CD4-positive, alpha-beta T cell (primary cell): Measurements from ENCODE around the gene PHAF1. TPM values are rescaled to one million over a fixed set of nuclear protein-coding genes. Genes with fewer than 3 reads are reported as not detected.

ENCODE experiments used
- ATAC-seq: fragments of 200-7000 bp; cut with Tn5 transposase; one replicate; pipeline ENCODE4 v1.10.0; 2022; ENCODE audit warnings: mild to moderate bottlenecking; ENCODE audit not compliant: poor library complexity
- CTCF ChIA-PET: fragments of 350-600 bp; sonication (Branson Sonifier 250); formaldehyde crosslinking; loops from one replicate; lab custom pipeline; 2021; ENCODE audit warnings: antibody characterized with exemption, inconsistent platforms; lab: Charles Lee
- POLR2A ChIA-PET: fragments of 350-600 bp; sonication (Branson Sonifier 250); formaldehyde crosslinking; loops from one replicate; lab custom pipeline; 2021; ENCODE audit warnings: antibody characterized with exemption, inconsistent platforms; lab: Charles Lee
- DNase-seq, 14 experiments: peaks; one replicate each; pipeline ENCODE4 v3.0.0-alpha.2; 2013 to 2020; ENCODE audit warnings: mixed read lengths in 2 of 14
- H3K27ac ChIP-seq, 2 donors: one replicate each; pipeline versions ENCODE4 v1.5.1 to v1.7.0; 2013; ENCODE audit warnings: low read length in 2 of 2, low read depth in 1 of 2, mild to moderate bottlenecking in 1 of 2
- H3K27me3 ChIP-seq, 2 experiments: 1 replicate in 1 of 2; 2 replicates in 1 of 2; pipeline versions ENCODE4 v1.6.1 to v1.7.0; 2013; ENCODE audit warnings: low read length in 2 of 2, control low read depth in 1 of 2, mild to moderate bottlenecking in 1 of 2, moderate library complexity in 1 of 2; ENCODE audit not compliant: insufficient read depth in 2 of 2, control insufficient read depth in 1 of 2
- H3K36me3 ChIP-seq: one replicate; pipeline ENCODE4 v1.6.1; 2013; ENCODE audit warnings: low read length, control low read depth; ENCODE audit not compliant: insufficient read depth
- H3K4me1 ChIP-seq: one replicate; pipeline ENCODE4 v1.6.1; 2013; ENCODE audit warnings: low read length, control low read depth; ENCODE audit not compliant: insufficient read depth
- H3K4me3 ChIP-seq: one replicate; pipeline ENCODE4 v1.5.1; 2013; ENCODE audit warnings: mild to moderate bottlenecking, low read length, moderate library complexity
- H3K9me3 ChIP-seq, 2 experiments: 1 replicate in 1 of 2; 2 replicates in 1 of 2; pipeline versions ENCODE4 v1.6.1 to v1.7.0; 2013; ENCODE audit warnings: low read length in 2 of 2, mild to moderate bottlenecking in 2 of 2, control low read depth in 1 of 2, moderate library complexity in 1 of 2; ENCODE audit not compliant: control insufficient read depth in 1 of 2, insufficient read depth in 1 of 2
- H3K27ac Mint-ChIP-seq: one replicate; pipeline ENCODE4 v1.8.0; 2020; ENCODE audit warnings: mixed read lengths
- H3K27me3 Mint-ChIP-seq: one replicate; pipeline ENCODE4 v1.8.0; 2021; ENCODE audit warnings: mixed read lengths
- H3K36me3 Mint-ChIP-seq: one replicate; pipeline ENCODE4 v1.8.0; 2021; ENCODE audit warnings: low read depth, mixed read lengths
- H3K4me1 Mint-ChIP-seq: one replicate; pipeline ENCODE4 v1.8.0; 2021; ENCODE audit warnings: low read depth, mixed read lengths
- H3K4me3 Mint-ChIP-seq: one replicate; pipeline ENCODE4 v1.8.0; 2020; ENCODE audit warnings: mild to moderate bottlenecking, mixed read lengths
- H3K9me3 Mint-ChIP-seq: one replicate; pipeline ENCODE4 v1.8.0; 2020; ENCODE audit warnings: mixed read lengths
- intact Hi-C, 2 experiments: fragments of 100-400 bp; cut with DNase I in 1 of 2; cut with micrococcal nuclease in 1 of 2; formaldehyde crosslinking; loops; one replicate each; pipeline versions ENCODE4 v1.15.1 to v1.9.0; 2023 to 2025; cut with DNase I, micrococcal nuclease
- total RNA-seq, 174 experiments: library from RNA in 2 of 174; stranded (reverse) in 2 of 174; gene quantifications; one replicate each; pipeline ENCODE4 v1.2.3 and lab custom pipeline; 2021 to 2026
- TF ChIP-seq, protein P1 (sequence below): fragments of 200-600 bp; IDR thresholded peaks from one replicate; pipeline ENCODE4 v1.8.0; 2022; ENCODE audit warnings: antibody characterized with exemption, mild to moderate bottlenecking

The PHAF1 gene
- total RNA-seq, 2 experiments from 2014 or later = 10.6 to 10.8 TPM

DNA sequence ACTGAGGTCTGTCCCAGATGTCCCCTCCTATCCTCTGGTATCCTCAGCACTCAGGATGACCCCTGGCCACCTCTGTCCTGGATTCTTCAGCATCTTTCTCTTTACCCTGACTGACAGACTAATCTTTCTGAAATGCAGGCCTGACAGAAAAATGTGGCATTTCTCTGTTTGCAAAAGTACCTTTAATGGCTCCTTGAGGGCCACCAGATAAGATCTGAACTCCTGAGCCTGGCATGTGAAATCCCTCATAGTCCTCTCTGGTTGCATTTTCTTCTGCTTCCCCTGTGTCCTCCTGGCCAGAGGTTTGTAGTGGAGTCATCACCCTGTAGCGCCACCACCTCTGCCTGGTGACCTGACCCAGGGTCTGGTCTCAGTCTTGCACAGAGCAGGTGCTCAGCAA is 87.1 kb downstream of the PHAF1 start:
- POLR2A ChIA-PET = interaction anchor here (0.6 to 1.3 kb wide), 2 partner anchors 30 to 244 kb away, joined by 4 to 5 read pairs; partner anchors contain the start of gene TMEM208
- H3K27ac Mint-ChIP-seq = no peak overlapping the region

DNA sequence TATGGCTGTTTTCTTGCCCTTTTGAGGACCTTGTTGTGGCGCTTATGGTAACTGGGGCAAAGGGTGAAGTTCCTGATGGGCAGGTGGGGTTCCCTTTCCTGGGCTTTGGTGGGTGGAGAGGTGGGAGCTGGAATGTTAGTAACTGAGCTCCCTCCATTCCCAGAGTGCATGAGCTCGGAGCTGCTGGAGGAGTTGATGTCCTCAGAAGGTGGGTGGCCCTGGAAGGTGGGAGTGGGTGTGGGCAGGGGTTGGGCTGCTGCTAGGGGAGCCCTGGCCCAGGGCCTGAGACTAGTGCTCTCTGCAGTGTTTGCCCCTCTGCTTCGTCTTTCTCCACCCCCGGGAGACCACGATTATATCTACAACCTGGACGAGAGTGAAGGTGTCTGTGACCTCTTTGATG is 88.0 kb downstream of the PHAF1 start:
- no peak for ATAC-seq
- POLR2A ChIA-PET = interaction anchor here (0.6 to 0.9 kb wide), 2 partner anchors 29 to 245 kb away, joined by 4 to 5 read pairs; partner anchors contain the start of gene TMEM208

More for the DNA sequence above, 87.1 kb downstream of the PHAF1 start:
- H3K9me3 Mint-ChIP-seq = no peaks in the 10 kb centered on the region
- Histone ChIP-seq H3K4me1 (peaks cover 44% of the 10 kb centered on the region), H3K36me3 (peaks cover 73% of the 10 kb centered on the region), H3K27ac (no peak overlapping the region), H3K27me3 (no peaks in the 10 kb centered on the region), H3K9me3 (no peaks in the 10 kb centered on the region), H3K4me3 (no peak overlapping the region)
- no peaks in the 10 kb centered on the region for H3K27me3 Mint-ChIP-seq
- peaks cover 77% of the 10 kb centered on the region for H3K36me3 Mint-ChIP-seq
- DNase-seq (no peak), ATAC-seq (no peak)
- intact Hi-C loops = no loop called here
- CTCF ChIA-PET = no interaction called here
- TF ChIP-seq, protein P1, sequence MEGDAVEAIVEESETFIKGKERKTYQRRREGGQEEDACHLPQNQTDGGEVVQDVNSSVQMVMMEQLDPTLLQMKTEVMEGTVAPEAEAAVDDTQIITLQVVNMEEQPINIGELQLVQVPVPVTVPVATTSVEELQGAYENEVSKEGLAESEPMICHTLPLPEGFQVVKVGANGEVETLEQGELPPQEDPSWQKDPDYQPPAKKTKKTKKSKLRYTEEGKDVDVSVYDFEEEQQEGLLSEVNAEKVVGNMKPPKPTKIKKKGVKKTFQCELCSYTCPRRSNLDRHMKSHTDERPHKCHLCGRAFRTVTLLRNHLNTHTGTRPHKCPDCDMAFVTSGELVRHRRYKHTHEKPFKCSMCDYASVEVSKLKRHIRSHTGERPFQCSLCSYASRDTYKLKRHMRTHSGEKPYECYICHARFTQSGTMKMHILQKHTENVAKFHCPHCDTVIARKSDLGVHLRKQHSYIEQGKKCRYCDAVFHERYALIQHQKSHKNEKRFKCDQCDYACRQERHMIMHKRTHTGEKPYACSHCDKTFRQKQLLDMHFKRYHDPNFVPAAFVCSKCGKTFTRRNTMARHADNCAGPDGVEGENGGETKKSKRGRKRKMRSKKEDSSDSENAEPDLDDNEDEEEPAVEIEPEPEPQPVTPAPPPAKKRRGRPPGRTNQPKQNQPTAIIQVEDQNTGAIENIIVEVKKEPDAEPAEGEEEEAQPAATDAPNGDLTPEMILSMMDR = no peak
- H3K4me3 Mint-ChIP-seq = peak overlapping the region; percentile 26
- H3K4me1 Mint-ChIP-seq = peaks cover 43% of the 10 kb centered on the region

More for the DNA sequence above, 88.0 kb downstream of the PHAF1 start:
- Mint-ChIP-seq H3K27ac (no peak overlapping the region), H3K27me3 (no peaks in the 10 kb centered on the region), H3K4me1 (peaks cover 37% of the 10 kb centered on the region), H3K36me3 (peaks cover 77% of the 10 kb centered on the region), H3K9me3 (no peaks in the 10 kb centered on the region), H3K4me3 (no peak overlapping the region)
- Histone ChIP-seq H3K36me3 (peaks cover 81% of the 10 kb centered on the region), H3K4me3 (no peak overlapping the region), H3K27ac (no peak overlapping the region), H3K4me1 (peaks cover 38% of the 10 kb centered on the region), H3K9me3 (no peaks in the 10 kb centered on the region), H3K27me3 (no peaks in the 10 kb centered on the region)
- DNase-seq = no peak
- TF ChIP-seq, protein P1 = no peak
- CTCF ChIA-PET = interaction anchor here (0.5 to 1.5 kb wide), 4 partner anchors 20 to 281 kb away, joined by 3 to 6 read pairs (median 3); partner anchors contain the start of gene TMEM208
- intact Hi-C loops = no loop called here

Other genes with a start within 250 kb of the PHAF1 start
- gene PDP2, start 229.4 kb upstream of the PHAF1 start, total RNA-seq = 1 to 10 TPM; 3.3 to 5.9 TPM
- not detected for gene CDH16, start 191.1 kb upstream of the PHAF1 start, total RNA-seq
- under 1 TPM; 0.28 to 0.49 TPM for gene RRAD, start 184.4 kb upstream of the PHAF1 start, total RNA-seq
- 10 to 100 TPM; 58.6 to 70.4 TPM for gene CIAO2B, start 175.5 kb upstream of the PHAF1 start, total RNA-seq
- gene CES2, start 174.4 kb upstream of the PHAF1 start, total RNA-seq = 10 to 100 TPM; 59.3 to 62.6 TPM
- 1 to 10 TPM; 1.1 to 1.3 TPM for gene CES3, start 148.7 kb upstream of the PHAF1 start, total RNA-seq
- gene CES4A, start 121.4 kb upstream of the PHAF1 start, total RNA-seq = 10 to 100 TPM; 14.9 to 16.0 TPM
- 10 to 100 TPM; 58.8 to 59.6 TPM for gene CBFB, start 80.8 kb upstream of the PHAF1 start, total RNA-seq
- gene B3GNT9, start 41.1 kb downstream of the PHAF1 start, total RNA-seq = 1 to 10 TPM; 2.0 to 2.5 TPM
- 10 to 100 TPM; 32.4 to 34.0 TPM for gene TRADD, start 50.0 kb downstream of the PHAF1 start, total RNA-seq
- 10 to 100 TPM; 11.5 to 11.6 TPM for gene FBXL8, start 50.0 kb downstream of the PHAF1 start, total RNA-seq
- gene HSF4, start 54.8 kb downstream of the PHAF1 start, total RNA-seq = 10 to 100 TPM; 19.7 to 26.1 TPM
- gene NOL3, start 60.6 kb downstream of the PHAF1 start, total RNA-seq = 1 to 10 TPM; 1.1 to 1.2 TPM
- 10 to 100 TPM in 1 of 2 experiments, 1 to 10 TPM in 1; 9.7 to 10.6 TPM for gene MATCAP1, start 74.0 kb downstream of the PHAF1 start, total RNA-seq
- not detected for gene EXOC3L1, start 80.2 kb downstream of the PHAF1 start, total RNA-seq
- 10 to 100 TPM; 50.9 to 56.1 TPM for gene E2F4, start 82.2 kb downstream of the PHAF1 start, total RNA-seq
- 1 to 10 TPM; 1.9 to 2.3 TPM for gene ELMO3, start 89.2 kb downstream of the PHAF1 start, total RNA-seq
- 10 to 100 TPM; 35.8 to 37.6 TPM for gene TMEM208, start 117.2 kb downstream of the PHAF1 start, total RNA-seq
- gene FHOD1, start 137.5 kb downstream of the PHAF1 start, total RNA-seq = 10 to 100 TPM; 21.1 to 26.0 TPM
- 1 to 10 TPM; 3.1 TPM for gene SLC9A5, start 139.0 kb downstream of the PHAF1 start, total RNA-seq
- 10 to 100 TPM; 13.1 to 14.0 TPM for gene PLEKHG4, start 169.6 kb downstream of the PHAF1 start, total RNA-seq
- not detected for gene KCTD19, start 216.8 kb downstream of the PHAF1 start, total RNA-seq
- not detected for gene LRRC36, start 216.9 kb downstream of the PHAF1 start, total RNA-seq